Vagina (tissue), 2 donors: ENCODE data around the gene JKAMP. TPM values are rescaled to one million over a fixed set of nuclear protein-coding genes. Genes with fewer than 3 reads are reported as not detected.

Source experiments
- DNase-seq, 2 donors: peaks; one replicate each; pipeline ENCODE4 v3.0.0-alpha.2; 2017; ENCODE audit errors: extremely low spot score in 2 of 2
- H3K27ac ChIP-seq: fragments of 200-600 bp; sonication (generic); one replicate; pipeline ENCODE4 v1.5.1; 2019
- H3K27me3 ChIP-seq: fragments of 200-600 bp; sonication (generic); one replicate; pipeline ENCODE4 v1.5.1; 2019
- H3K36me3 ChIP-seq, 2 donors: fragments of 200-600 bp; sonication (generic); one replicate each; pipeline ENCODE4 v1.5.1; 2017 to 2019
- H3K4me1 ChIP-seq: fragments of 200-600 bp; sonication (generic); one replicate; pipeline ENCODE4 v1.5.1; 2019
- H3K4me3 ChIP-seq, 2 donors: fragments of 200-600 bp; sonication (generic); 1 replicate in 1 of 2; 2 replicates in 1 of 2; pipeline ENCODE4 v1.5.1; 2016 to 2019
- H3K9me3 ChIP-seq: fragments of 200-600 bp; sonication (generic); one replicate; pipeline ENCODE4 v1.5.1; 2019
- POLR2A ChIP-seq, 2 donors: fragments of 450-650 bp; IDR thresholded peaks; one replicate each; pipeline ENCODE4 v1.6.1; 2017; ENCODE audit warnings: antibody characterized with exemption in 2 of 2, mild to moderate bottlenecking in 2 of 2, moderate library complexity in 2 of 2
- POLR2AphosphoS5 ChIP-seq, 2 donors: sonication (generic); formaldehyde crosslinking; IDR thresholded peaks; one replicate each; pipeline ENCODE4 v1.9.0; 2017; ENCODE audit warnings: antibody characterized with exemption in 2 of 2, mild to moderate bottlenecking in 2 of 2, low read depth in 1 of 2; ENCODE audit not compliant: insufficient read depth in 1 of 2
- intact Hi-C: fragments of 100-400 bp; cut with DNase I; formaldehyde crosslinking; loops from one replicate; pipeline ENCODE4 v1.15.1; 2023
- total RNA-seq: library from RNA; depleted of rRNA; stranded (reverse); fragments of >200 nt; gene quantifications from one replicate; pipeline ENCODE4 v1.2.3, GENCODE V29; 2016
- TF ChIP-seq, protein P1 (sequence below), 3 experiments: fragments of 450-650 bp in 2 of 3; fragments of 200-600 bp in 1 of 3; sonication (generic) in 1 of 3; IDR thresholded peaks; one replicate each; pipeline ENCODE4 v1.5.1; 2017 to 2019; ENCODE audit warnings: antibody characterized with exemption in 3 of 3, mild to moderate bottlenecking in 2 of 3, moderate library complexity in 2 of 3

Gene JKAMP
- total RNA-seq, 1 donor from 2014 or later = 45.9 TPM

DNA sequence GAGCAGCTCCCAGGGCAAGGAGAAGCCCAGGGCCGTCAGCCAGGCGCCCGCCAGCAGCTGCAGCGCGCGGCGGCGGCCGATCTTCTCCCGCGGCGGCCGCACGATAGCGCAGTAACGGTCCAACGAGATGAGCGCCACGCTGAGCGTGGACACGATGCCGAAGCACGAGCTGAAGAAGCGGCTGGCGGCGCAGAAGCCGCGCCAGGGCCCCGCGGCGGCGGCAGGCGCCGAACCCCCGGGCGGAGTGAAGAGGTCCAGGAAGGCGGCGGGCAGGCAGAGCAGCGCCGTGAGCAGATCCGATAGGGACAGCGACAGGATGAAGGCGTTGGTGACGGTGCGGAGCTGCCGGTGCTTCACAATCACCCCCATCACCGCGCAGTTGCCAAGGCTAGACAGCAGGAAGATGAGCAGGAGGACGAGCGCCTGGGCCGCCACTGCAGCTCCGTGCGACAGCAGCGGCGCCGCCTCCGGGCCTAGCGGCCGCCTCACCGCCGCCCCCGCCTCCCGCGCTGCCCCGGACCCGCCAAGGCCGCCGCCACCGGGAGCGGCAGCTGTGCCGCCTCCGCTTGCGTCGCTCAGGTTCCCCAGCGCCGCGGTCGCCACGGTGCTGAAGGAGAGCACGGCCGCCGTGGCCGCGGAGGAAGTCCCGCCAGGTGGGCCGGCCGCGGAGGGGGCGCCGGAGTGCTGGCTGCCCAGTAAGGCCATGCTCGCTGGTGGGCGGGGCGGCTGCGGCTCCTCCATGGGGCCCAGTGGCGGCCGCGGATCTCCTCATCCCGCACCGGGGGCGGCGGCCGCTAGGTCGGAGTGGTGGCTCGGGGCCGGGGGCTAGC is 19.6 kb upstream of the JKAMP start:
- no peak for DNase-seq
- peak overlapping the region; percentile 72 to 92 for H3K4me3 ChIP-seq
- TF ChIP-seq, protein P1, sequence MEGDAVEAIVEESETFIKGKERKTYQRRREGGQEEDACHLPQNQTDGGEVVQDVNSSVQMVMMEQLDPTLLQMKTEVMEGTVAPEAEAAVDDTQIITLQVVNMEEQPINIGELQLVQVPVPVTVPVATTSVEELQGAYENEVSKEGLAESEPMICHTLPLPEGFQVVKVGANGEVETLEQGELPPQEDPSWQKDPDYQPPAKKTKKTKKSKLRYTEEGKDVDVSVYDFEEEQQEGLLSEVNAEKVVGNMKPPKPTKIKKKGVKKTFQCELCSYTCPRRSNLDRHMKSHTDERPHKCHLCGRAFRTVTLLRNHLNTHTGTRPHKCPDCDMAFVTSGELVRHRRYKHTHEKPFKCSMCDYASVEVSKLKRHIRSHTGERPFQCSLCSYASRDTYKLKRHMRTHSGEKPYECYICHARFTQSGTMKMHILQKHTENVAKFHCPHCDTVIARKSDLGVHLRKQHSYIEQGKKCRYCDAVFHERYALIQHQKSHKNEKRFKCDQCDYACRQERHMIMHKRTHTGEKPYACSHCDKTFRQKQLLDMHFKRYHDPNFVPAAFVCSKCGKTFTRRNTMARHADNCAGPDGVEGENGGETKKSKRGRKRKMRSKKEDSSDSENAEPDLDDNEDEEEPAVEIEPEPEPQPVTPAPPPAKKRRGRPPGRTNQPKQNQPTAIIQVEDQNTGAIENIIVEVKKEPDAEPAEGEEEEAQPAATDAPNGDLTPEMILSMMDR (IDR thresholded peaks at IDR 0.05) = no peak
- TF ChIP-seq POLR2A (IDR thresholded peaks at IDR 0.05) = no peak
- TF ChIP-seq POLR2AphosphoS5 (IDR thresholded peaks at IDR 0.05; ENCODE audit: insufficient read depth in 1 of 2, low read depth in 1 of 2) = no peak
- H3K36me3 ChIP-seq = no peaks in the 10 kb centered on the region
- no peaks in the 10 kb centered on the region for H3K27me3 ChIP-seq
- H3K9me3 ChIP-seq = no peaks in the 10 kb centered on the region
- H3K4me1 ChIP-seq = peaks cover 11% of the 10 kb centered on the region
- intact Hi-C loops = no loop called here
- peak overlapping the region; percentile 85 for H3K27ac ChIP-seq

DNA sequence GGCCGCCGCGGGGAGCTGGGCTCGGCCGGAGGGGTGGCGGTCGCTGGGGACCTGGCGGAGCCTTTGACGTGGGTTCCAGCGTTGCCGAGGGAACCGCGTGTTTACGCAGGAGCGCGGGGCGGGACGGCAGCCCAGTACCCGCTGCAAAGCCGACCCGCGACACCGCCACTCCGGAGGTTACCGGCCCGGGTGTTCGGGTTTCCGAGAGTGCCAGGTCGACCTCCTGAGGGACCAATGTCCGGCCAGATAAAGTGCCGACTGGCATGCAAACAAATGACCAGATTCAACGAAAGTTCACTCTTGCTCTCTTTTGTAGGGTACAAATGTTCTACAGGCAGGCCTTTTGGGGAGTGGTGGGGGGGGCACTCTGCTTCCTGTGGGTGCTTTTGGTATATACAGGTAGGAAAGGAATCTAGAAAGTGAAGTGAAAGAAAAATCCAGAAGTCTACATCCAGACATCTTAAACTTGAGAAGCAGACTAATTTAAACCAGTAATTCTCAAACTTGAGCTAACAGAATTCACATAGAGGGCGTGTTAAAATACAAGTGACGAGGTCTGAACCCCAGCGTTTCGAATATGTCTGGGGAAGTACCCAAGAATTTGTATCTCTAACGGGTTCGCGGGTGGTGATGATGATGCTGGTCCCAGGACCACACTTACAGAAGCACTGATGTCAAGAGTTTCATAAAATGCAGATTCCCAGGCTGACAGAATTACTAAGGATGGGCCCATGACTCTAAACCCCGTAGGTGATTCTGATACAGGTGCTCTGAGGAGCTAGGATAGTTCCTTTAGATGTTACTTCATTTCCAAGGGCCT is 18.8 kb upstream of the JKAMP start, which contains the start of gene GPR135:
Gene GPR135 (minus strand): TSS at position 65 of the 820 bp plus-strand sequence. CDS start 154 bp downstream, outside the sequence.
- no peaks in the 10 kb centered on the region for H3K36me3 ChIP-seq
- H3K9me3 ChIP-seq = no peaks in the 10 kb centered on the region
- TF ChIP-seq, protein P1 (IDR thresholded peaks at IDR 0.05) = no peak
- TF ChIP-seq POLR2A (IDR thresholded peaks at IDR 0.05) (no peak), POLR2AphosphoS5 (IDR thresholded peaks at IDR 0.05; ENCODE audit: insufficient read depth in 1 of 2, low read depth in 1 of 2) (no peak)
- H3K4me3 ChIP-seq = peak within 1 kb of the TSS; percentile 72 to 92
- H3K4me1 ChIP-seq = peaks cover 11% of the 10 kb centered on the region
- peak within 1 kb of the TSS; percentile 85 for H3K27ac ChIP-seq
- H3K27me3 ChIP-seq = no peaks in the 10 kb centered on the region
- intact Hi-C loops = no loop called here
- DNase-seq = no peak

DNA sequence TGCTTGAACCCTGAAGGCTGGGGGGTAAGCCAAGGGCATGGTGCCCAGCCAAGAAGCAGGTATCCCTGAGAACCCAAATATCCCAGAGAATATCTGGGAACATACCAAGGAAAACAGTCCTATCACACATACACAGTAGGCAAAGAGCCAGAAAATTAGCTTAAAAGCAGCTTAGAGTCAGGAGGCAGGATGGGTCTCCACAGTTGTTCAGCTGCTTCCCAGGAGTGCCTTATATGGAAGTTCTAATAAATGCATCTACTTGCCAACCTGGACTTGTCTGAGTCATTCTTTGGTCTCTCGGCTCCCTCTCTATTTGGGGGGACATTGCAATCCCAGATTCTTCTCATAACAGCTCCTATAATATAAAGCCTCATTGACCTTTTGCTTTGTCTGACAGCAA is 10.1 kb upstream of the JKAMP start:
- TF ChIP-seq, protein P1 (IDR thresholded peaks at IDR 0.05) = no peak
- no peak for TF ChIP-seq POLR2A (IDR thresholded peaks at IDR 0.05)
- no peak for TF ChIP-seq POLR2AphosphoS5 (IDR thresholded peaks at IDR 0.05; ENCODE audit: insufficient read depth in 1 of 2, low read depth in 1 of 2)
- no peaks in the 10 kb centered on the region for H3K9me3 ChIP-seq
- H3K27ac ChIP-seq = no peak overlapping the region
- no peak for DNase-seq
- H3K36me3 ChIP-seq = peaks cover 0 to 56% of the 10 kb centered on the region in 2 donors
- no peaks in the 10 kb centered on the region for H3K4me1 ChIP-seq
- H3K4me3 ChIP-seq = no peak overlapping the region
- intact Hi-C loops = no loop called here
- no peaks in the 10 kb centered on the region for H3K27me3 ChIP-seq

DNA sequence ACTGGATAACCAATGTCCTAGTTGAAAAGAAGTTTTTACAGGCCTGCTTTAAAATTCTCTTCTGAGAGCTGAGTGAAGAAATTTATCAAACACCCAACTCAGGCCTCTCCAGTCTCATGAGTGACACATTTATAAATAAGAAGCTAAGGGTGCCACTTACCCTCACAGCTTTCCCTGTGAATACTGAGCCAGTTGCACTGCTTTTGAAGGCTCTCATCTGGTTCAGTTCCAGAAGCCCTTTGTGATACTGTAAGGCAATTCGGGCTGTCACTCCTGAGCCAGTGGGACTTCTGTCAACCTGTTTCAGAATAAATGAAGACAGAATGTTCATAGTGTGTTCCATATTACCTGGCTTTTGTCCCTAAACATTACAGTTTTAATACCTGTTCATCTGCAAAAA is 8.6 kb upstream of the JKAMP start:
- no peak for DNase-seq
- no peak overlapping the region for H3K27ac ChIP-seq
- no peak overlapping the region for H3K4me3 ChIP-seq
- intact Hi-C loops = no loop called here
- H3K4me1 ChIP-seq = peaks cover 12% of the 10 kb centered on the region
- H3K27me3 ChIP-seq = no peaks in the 10 kb centered on the region
- TF ChIP-seq, protein P1 (IDR thresholded peaks at IDR 0.05) = no peak
- TF ChIP-seq POLR2AphosphoS5 (IDR thresholded peaks at IDR 0.05; ENCODE audit: insufficient read depth in 1 of 2, low read depth in 1 of 2) (no peak), POLR2A (IDR thresholded peaks at IDR 0.05) (no peak)
- H3K9me3 ChIP-seq = no peaks in the 10 kb centered on the region
- H3K36me3 ChIP-seq = peaks cover 0 to 56% of the 10 kb centered on the region in 2 donors
